Ascending aorta (tissue), 2 donors: ENCODE data around the gene DPH1. TPM values are rescaled to one million over a fixed set of nuclear protein-coding genes. Genes with fewer than 3 reads are reported as not detected.
A peak's percentile ranks its signal among the peaks of the same experiment; 100 is the strongest.

Source experiments
- DNase-seq, 2 donors: peaks; one replicate each; pipeline ENCODE4 v3.0.0-alpha.2; 2019; ENCODE audit warnings: low spot score in 2 of 2
- H3K27ac ChIP-seq, 2 donors: fragments of 200-600 bp; sonication (generic); one replicate each; pipeline ENCODE4 v1.5.1; 2016 to 2017; ENCODE audit warnings: mild to moderate bottlenecking in 1 of 2
- H3K27me3 ChIP-seq: fragments of 200-600 bp; sonication (generic); one replicate; pipeline ENCODE4 v1.5.1; 2017
- H3K36me3 ChIP-seq, 2 donors: fragments of 200-600 bp; sonication (generic); one replicate each; pipeline ENCODE4 v1.5.1; 2016
- H3K4me1 ChIP-seq, 2 donors: fragments of 200-600 bp; sonication (generic); one replicate each; pipeline ENCODE4 v1.5.1; 2016 to 2017; ENCODE audit warnings: mild to moderate bottlenecking in 1 of 2
- H3K4me3 ChIP-seq, 2 donors: fragments of 200-600 bp; sonication (generic); one replicate each; pipeline ENCODE4 v1.5.1; 2016 to 2017; ENCODE audit warnings: mild to moderate bottlenecking in 1 of 2
- H3K9me3 ChIP-seq, 2 donors: fragments of 200-600 bp; sonication (generic); one replicate each; pipeline ENCODE4 v1.5.1; 2016
- CTCF ChIP-seq, 3 experiments: fragments of 200-600 bp in 2 of 3; fragments of 450-650 bp in 1 of 3; sonication (generic) in 2 of 3; IDR thresholded peaks; one replicate each; pipeline ENCODE4 v1.5.1; 2016 to 2019; ENCODE audit warnings: antibody characterized with exemption in 3 of 3, mild to moderate bottlenecking in 1 of 3, moderate library complexity in 1 of 3
- intact Hi-C: fragments of 100-400 bp; cut with DNase I; formaldehyde crosslinking; loops from one replicate; pipeline ENCODE4 v1.15.1; 2023
- total RNA-seq: library from RNA; depleted of rRNA; stranded (reverse); fragments of >200 nt; gene quantifications from one replicate; pipeline ENCODE4 v1.1.0, GENCODE V29; 2016

Gene DPH1
- total RNA-seq, 1 donor from 2014 or later: 125 TPM

GRCh38 chr17:2081564-2081963 is 51.6 kb downstream of the DPH1 start:
- no peak for TF ChIP-seq CTCF (IDR thresholded peaks at IDR 0.05)
- H3K27ac ChIP-seq: no peak overlapping the region
- no peaks in the 10 kb centered on the region for H3K9me3 ChIP-seq
- H3K4me1 ChIP-seq: peaks cover 0 to 10% of the 10 kb centered on the region in 2 donors
- peaks cover 35 to 64% of the 10 kb centered on the region in 2 donors for H3K36me3 ChIP-seq
- no peaks in the 10 kb centered on the region for H3K27me3 ChIP-seq
- H3K4me3 ChIP-seq: no peak overlapping the region
- no peak for DNase-seq
- intact Hi-C loops: no loop called here

- Histone ChIP-seq H3K27ac (no peak overlapping the region), H3K27me3 (no peaks in the 10 kb centered on the region), H3K36me3 (peaks cover 35 to 58% of the 10 kb centered on the region in 2 donors), H3K4me1 (peaks cover 0 to 13% of the 10 kb centered on the region in 2 donors), H3K4me3 (no peak overlapping the region), H3K9me3 (no peaks in the 10 kb centered on the region)
- TF ChIP-seq CTCF (IDR thresholded peaks at IDR 0.05): no peak
- intact Hi-C loops: no loop called here
- no peak for DNase-seq
Observed at GRCh38 chr17:2082003-2082781, 52.2 kb downstream of the DPH1 start.

- H3K27me3 ChIP-seq: no peaks in the 10 kb centered on the region
- no peak for TF ChIP-seq CTCF (IDR thresholded peaks at IDR 0.05)
- no peak overlapping the region for H3K4me3 ChIP-seq
- intact Hi-C loops: no loop called here
- peak; percentile 35 to 78 for DNase-seq
- H3K36me3 ChIP-seq: peaks cover 21 to 45% of the 10 kb centered on the region in 2 donors
- H3K27ac ChIP-seq: peak overlapping the region; percentile 59 to 67
- H3K4me1 ChIP-seq: peaks cover 0 to 28% of the 10 kb centered on the region in 2 donors
- no peaks in the 10 kb centered on the region for H3K9me3 ChIP-seq
Observed at GRCh38 chr17:2083613-2084035, 53.7 kb downstream of the DPH1 start.

GRCh38 chr17:2084036-2084765 is 54.2 kb downstream of the DPH1 start:
- Histone ChIP-seq H3K9me3 (no peaks in the 10 kb centered on the region), H3K4me1 (peaks cover 0 to 33% of the 10 kb centered on the region in 2 donors), H3K36me3 (peaks cover 18 to 39% of the 10 kb centered on the region in 2 donors), H3K27me3 (no peaks in the 10 kb centered on the region), H3K4me3 (no peak overlapping the region), H3K27ac (peak overlapping the region; percentile 59 to 67)
- intact Hi-C loops: no loop called here
- DNase-seq: no peak
- TF ChIP-seq CTCF (IDR thresholded peaks at IDR 0.05): no peak

- Histone ChIP-seq H3K4me1 (peaks cover 0 to 38% of the 10 kb centered on the region in 2 donors), H3K36me3 (peaks cover 18 to 32% of the 10 kb centered on the region in 2 donors), H3K9me3 (no peaks in the 10 kb centered on the region), H3K4me3 (no peak overlapping the region), H3K27me3 (no peaks in the 10 kb centered on the region), H3K27ac (peak overlapping the region; percentile 59 to 67)
- intact Hi-C loops: no loop called here
- no peak for DNase-seq
- TF ChIP-seq CTCF (IDR thresholded peaks at IDR 0.05): no peak
Observed at GRCh38 chr17:2084766-2085647, 55.1 kb downstream of the DPH1 start.
